A549 (cell line): ENCODE data around the gene FGGY. TPM values are rescaled to one million over a fixed set of nuclear protein-coding genes. Genes with fewer than 3 reads are reported as not detected.

Experiments
- ATAC-seq, 2 experiments: fragments of 200-7000 bp in 1 of 2; fragments of >200 bp in 1 of 2; cut with Nextera tagmentation in 1 of 2; cut with Tn5 transposase in 1 of 2; 3 replicates each; pipeline versions ENCODE4 v1.8.0 to v1.9.1; 2018 to 2020; ENCODE audit warnings: mild to moderate bottlenecking in 1 of 2, moderate library complexity in 1 of 2
- CTCF ChIA-PET: fragments of 300-600 bp; sonication (Branson Sonifier 250); formaldehyde crosslinking; extraction: SDS; loops from one replicate; lab custom pipeline; 2021; ENCODE audit warnings: antibody characterized with exemption, inconsistent platforms; lab: Yijun Ruan, JAX
- POLR2A ChIA-PET: fragments of 350-600 bp; formaldehyde crosslinking; extraction: SDS; loops from one replicate; lab custom pipeline; 2021; ENCODE audit warnings: antibody characterized with exemption, inconsistent platforms; lab: Yijun Ruan, JAX
- DNase-seq, 2 experiments: peaks; one replicate each; pipeline versions ENCODE4 v3.0.0 to v3.0.0-alpha.2; 2011 to 2016; ENCODE audit warnings: low read depth in 1 of 2, low spot score in 1 of 2
- FAIRE-seq: peaks from 2 replicates; lab custom pipeline; 2011; peaks lifted over from hg19 to GRCh38; lab: Jason Lieb, UNC
- H3K27ac ChIP-seq, 2 experiments: fragments of >200 bp; sonication (Bioruptor Twin); formaldehyde crosslinking; 3 replicates each; pipeline ENCODE4 v1.5.1; 2016 to 2017
- H3K4me1 ChIP-seq: fragments of >200 bp; sonication (Bioruptor Twin); formaldehyde crosslinking; 3 replicates; pipeline ENCODE4 v1.6.1; 2016
- H3K4me2 ChIP-seq: fragments of >200 bp; sonication (Bioruptor Twin); formaldehyde crosslinking; 3 replicates; pipeline ENCODE4 v1.6.1; 2016
- H3K4me3 ChIP-seq: fragments of >200 bp; sonication (Bioruptor Twin); formaldehyde crosslinking; 3 replicates; pipeline ENCODE4 v1.5.1; 2016
- H3K9me3 ChIP-seq: fragments of >200 bp; sonication (Bioruptor Twin); formaldehyde crosslinking; 3 replicates; pipeline ENCODE4 v1.6.1; 2016
- BHLHE40 ChIP-seq: IDR thresholded peaks from 2 replicates; pipeline ENCODE4 v1.6.1; 2012; ENCODE audit warnings: low read depth, low read length, inconsistent platforms
- CHD2 ChIP-seq: fragments of 150-350 bp; IDR thresholded peaks from 2 replicates; pipeline ENCODE4 v1.6.1; 2014; ENCODE audit warnings: low read length; ENCODE audit not compliant: partially characterized antibody
- CTCF ChIP-seq: fragments of >200 bp; sonication (Bioruptor Twin); formaldehyde crosslinking; IDR thresholded peaks from 3 replicates; pipeline ENCODE4 v1.5.1; 2016
- E2F6 ChIP-seq: IDR thresholded peaks from 2 replicates; pipeline ENCODE4 v1.6.1; 2012; ENCODE audit warnings: low read depth, borderline replicate concordance
- EHF ChIP-seq: fragments of 250-450 bp; sonication (Bioruptor Pico); IDR thresholded peaks from 2 replicates; pipeline ENCODE4 v1.5.0; 2020; ENCODE audit warnings: mild to moderate bottlenecking
- ELK1 ChIP-seq: fragments of 150-350 bp; IDR thresholded peaks from 2 replicates; pipeline ENCODE4 v1.6.1; 2014; ENCODE audit warnings: low read depth, mild to moderate bottlenecking, low read length
- EP300 ChIP-seq, 2 experiments: fragments of >200 bp; sonication (Bioruptor Twin); formaldehyde crosslinking; IDR thresholded peaks; 2 replicates in 1 of 2; 3 replicates in 1 of 2; pipeline ENCODE4 v1.6.1; 2016 to 2017
- ESRRA ChIP-seq: fragments of 150-350 bp; IDR thresholded peaks from 2 replicates; pipeline ENCODE4 v1.6.1; 2014; ENCODE audit warnings: mild to moderate bottlenecking, low read length, borderline replicate concordance
- FOSB ChIP-seq: fragments of 250-450 bp; sonication (Bioruptor Pico); IDR thresholded peaks from 2 replicates; pipeline ENCODE4 v1.5.0; 2020; ENCODE audit warnings: mild to moderate bottlenecking, moderate library complexity
- FOSL2 ChIP-seq, 2 experiments: fragments of 450-650 bp in 1 of 2; fragments of >200 bp in 1 of 2; sonication (Bioruptor Twin) in 1 of 2; formaldehyde crosslinking; IDR thresholded peaks; 2 replicates each; pipeline versions ENCODE4 v1.5.0 to v1.6.1; 2016 to 2020; ENCODE audit warnings: mild to moderate bottlenecking in 1 of 2, moderate library complexity in 1 of 2
- GATA3 ChIP-seq: IDR thresholded peaks from 2 replicates; pipeline ENCODE4 v1.6.1; 2012; ENCODE audit warnings: borderline replicate concordance
- HDAC2 ChIP-seq: fragments of 200-600 bp; sonication (generic); IDR thresholded peaks from 2 replicates; pipeline ENCODE4 v1.6.1; 2016
- HES2 ChIP-seq: fragments of >200 bp; sonication (Bioruptor Twin); formaldehyde crosslinking; IDR thresholded peaks from 2 replicates; pipeline ENCODE4 v1.6.1; 2016
- HOXA7 ChIP-seq: fragments of 250-450 bp; sonication (Bioruptor Pico); IDR thresholded peaks from 2 replicates; pipeline ENCODE4 v1.5.0; 2020; ENCODE audit warnings: mild to moderate bottlenecking, moderate library complexity
- KDM1A ChIP-seq: fragments of 200-600 bp; sonication (generic); IDR thresholded peaks from 2 replicates; pipeline ENCODE4 v1.6.1; 2016; ENCODE audit warnings: low read depth, mild to moderate bottlenecking
- KDM5A ChIP-seq: fragments of 200-600 bp; sonication (generic); IDR thresholded peaks from 2 replicates; pipeline ENCODE4 v1.6.1; 2016; ENCODE audit warnings: antibody characterized with exemption, mild to moderate bottlenecking
- MAFK ChIP-seq: fragments of 450-650 bp; IDR thresholded peaks from 2 replicates; pipeline ENCODE4 v1.6.1; 2014; ENCODE audit not compliant: partially characterized antibody
- NFE2L2 ChIP-seq: fragments of 150-350 bp; conservative IDR thresholded peaks from 2 replicates; pipeline ENCODE4 v1.6.1; 2014; ENCODE audit warnings: low read length
- NR3C1 ChIP-seq: fragments of >200 bp; sonication (Bioruptor Twin); formaldehyde crosslinking; IDR thresholded peaks from 3 replicates; pipeline ENCODE4 v1.6.1; 2017
- PBX3 ChIP-seq: IDR thresholded peaks from 2 replicates; pipeline ENCODE4 v1.6.1; 2012
- POLR2AphosphoS2 ChIP-seq: conservative IDR thresholded peaks from 2 replicates; pipeline ENCODE4 v1.6.1; 2012; ENCODE audit warnings: low read length, improper control_type of control experiment, inconsistent platforms
- RAD21 ChIP-seq, 2 experiments: fragments of >200 bp in 1 of 2; sonication (Bioruptor Twin) in 1 of 2; formaldehyde crosslinking in 1 of 2; IDR thresholded peaks in 1 of 2; conservative IDR thresholded peaks in 1 of 2; 2 replicates in 1 of 2; 3 replicates in 1 of 2; pipeline ENCODE4 v1.6.1; 2012 to 2018; ENCODE audit warnings: inconsistent platforms in 1 of 2
- REST ChIP-seq: fragments of 200-600 bp; sonication (generic); IDR thresholded peaks from 2 replicates; pipeline ENCODE4 v1.6.1; 2016; ENCODE audit warnings: antibody characterized with exemption, mild to moderate bottlenecking, moderate library complexity
- RNF2 ChIP-seq: fragments of 200-600 bp; sonication (generic); IDR thresholded peaks from 2 replicates; pipeline ENCODE4 v1.6.1; 2016; ENCODE audit warnings: low read depth, mild to moderate bottlenecking, antibody characterized with exemption, moderate library complexity, borderline replicate concordance
- SREBF2 ChIP-seq: fragments of 450-650 bp; IDR thresholded peaks from 2 replicates; pipeline ENCODE4 v1.6.1; 2014; ENCODE audit warnings: mild to moderate bottlenecking, moderate library complexity
- TFCP2L1 ChIP-seq: fragments of 250-450 bp; sonication (Bioruptor Pico); IDR thresholded peaks from 2 replicates; pipeline ENCODE4 v1.5.0; 2021; ENCODE audit warnings: mild to moderate bottlenecking
- TP53 ChIP-seq: fragments of 250-450 bp; sonication (Bioruptor Pico); IDR thresholded peaks from 2 replicates; pipeline ENCODE4 v1.5.0; 2021; ENCODE audit warnings: mild to moderate bottlenecking, moderate library complexity
- USF2 ChIP-seq: fragments of 450-650 bp; IDR thresholded peaks from 2 replicates; pipeline ENCODE4 v1.6.1; 2014; ENCODE audit warnings: antibody characterized with exemption
- ZC3H11A ChIP-seq: fragments of 450-650 bp; IDR thresholded peaks from 2 replicates; pipeline ENCODE4 v1.6.1; 2014; ENCODE audit warnings: antibody characterized with exemption, mild to moderate bottlenecking
- ZNF302 ChIP-seq: fragments of 250-450 bp; sonication (Bioruptor Pico); IDR thresholded peaks from 2 replicates; pipeline ENCODE4 v1.9.0; 2021; ENCODE audit warnings: inconsistent platforms, mild to moderate bottlenecking, moderate library complexity
- WGBS: methylation state at CpG from one replicate; pipeline ENCODE4 v1.1.6; 2017; ENCODE audit errors: missing lambda C conversion rate; 5-methylcytosine and 5-hydroxymethylcytosine counted together
- polyA plus RNA-seq, 4 experiments: library from polyadenylated mRNA; depleted of rRNA in 3 of 4; stranded (reverse); fragments of >200 nt; fragmentation: RNase III in 1 of 4; extraction: RNeasy Plus Mini Kit Qiagen cat#74134 plus additional on column Dnase treatment in 1 of 4; gene quantifications; 2 replicates in 3 of 4; 3 replicates in 1 of 4; pipeline ENCODE4 v1.2.3, GENCODE V29; 2011 to 2017

The FGGY gene
- polyA plus RNA-seq, 2 of the 4 experiments (the other 2 are of a cell fraction): 2.9 to 4.8 TPM

GRCh38 chr1:59552007-59552406 lies 255.1 kb downstream of the FGGY start:
- POLR2A ChIA-PET: no interaction called here
- ATAC-seq (no peak), FAIRE-seq (no peak), DNase-seq (no peak)
- no peaks in the 10 kb centered on the region for H3K9me3 ChIP-seq
- no peak overlapping the region for H3K4me2 ChIP-seq
- no peak overlapping the region for H3K27ac ChIP-seq
- TF ChIP-seq RNF2 (no peak), EP300 (IDR thresholded peaks at IDR 0.05) (no peak), GATA3 (no peak), E2F6 (no peak), HES2 (no peak), USF2 (no peak), SREBF2 (no peak), BHLHE40 (no peak), POLR2AphosphoS2 (no peak), HDAC2 (no peak), TP53 (CRISPR knock-in tag) (no peak), KDM1A (no peak), RAD21 (conservative IDR thresholded peaks at IDR 0.05 in 1 of 2, IDR thresholded peaks at IDR 0.05 in 1 of 2) (no peak), HOXA7 (CRISPR knock-in tag) (no peak)
- H3K4me3 ChIP-seq: no peak overlapping the region
- no CpG with 5 or more reads among the region's 3 CpGs for WGBS
- H3K4me1 ChIP-seq: no peaks in the 10 kb centered on the region
- CTCF ChIA-PET: no interaction called here

GRCh38 chr1:59553371-59553770 lies 256.5 kb downstream of the FGGY start:
- FAIRE-seq (no peak), DNase-seq (no peak), ATAC-seq (no peak)
- Histone ChIP-seq H3K9me3 (no peaks in the 10 kb centered on the region), H3K4me1 (no peaks in the 10 kb centered on the region), H3K4me3 (no peak overlapping the region), H3K27ac (no peak overlapping the region), H3K4me2 (no peak overlapping the region)
- 75% methylated on average over 4 of the region's 4 CpGs for WGBS
- TF ChIP-seq KDM1A: no peak
- TF ChIP-seq MAFK: no peak
- no peak for TF ChIP-seq KDM5A
- no peak for TF ChIP-seq PBX3
- no peak for TF ChIP-seq ZNF302 (CRISPR knock-in tag)
- no peak for TF ChIP-seq ESRRA
- no peak for TF ChIP-seq REST
- TF ChIP-seq EHF (CRISPR knock-in tag): no peak
- no peak for TF ChIP-seq NR3C1
- TF ChIP-seq NFE2L2: no peak
- no peak for TF ChIP-seq BHLHE40
- no peak for TF ChIP-seq TFCP2L1 (CRISPR knock-in tag)
- TF ChIP-seq EP300 (IDR thresholded peaks at IDR 0.05): no peak
- no peak for TF ChIP-seq FOSL2 (IDR thresholded peaks at IDR 0.05)
- TF ChIP-seq FOSL2 (CRISPR knock-in tag; IDR thresholded peaks at IDR 0.05): no peak
- no peak for TF ChIP-seq FOSB (CRISPR knock-in tag)
- TF ChIP-seq ZC3H11A: no peak
- TF ChIP-seq CHD2: no peak
- TF ChIP-seq ELK1: no peak
- TF ChIP-seq CTCF: no peak
- ChIA-PET POLR2A (no interaction called here), CTCF (no interaction called here)
